Prostate gland (tissue), 2 donors: ENCODE data around the gene SHISA8.

Source experiments
- POLR2AphosphoS5 ChIP-seq: sonication (generic); formaldehyde crosslinking; IDR thresholded peaks from one replicate; pipeline ENCODE4 v1.6.1; 2017; ENCODE audit warnings: antibody characterized with exemption
- TF ChIP-seq, protein P1 (sequence below), 4 experiments: fragments of 200-600 bp in 2 of 4; fragments of 450-650 bp in 2 of 4; sonication (generic) in 2 of 4; IDR thresholded peaks; 1 replicate in 3 of 4; 2 replicates in 1 of 4; pipeline ENCODE4 v1.5.1; 2016 to 2019; ENCODE audit warnings: antibody characterized with exemption in 4 of 4, mild to moderate bottlenecking in 2 of 4, moderate library complexity in 2 of 4

DNA sequence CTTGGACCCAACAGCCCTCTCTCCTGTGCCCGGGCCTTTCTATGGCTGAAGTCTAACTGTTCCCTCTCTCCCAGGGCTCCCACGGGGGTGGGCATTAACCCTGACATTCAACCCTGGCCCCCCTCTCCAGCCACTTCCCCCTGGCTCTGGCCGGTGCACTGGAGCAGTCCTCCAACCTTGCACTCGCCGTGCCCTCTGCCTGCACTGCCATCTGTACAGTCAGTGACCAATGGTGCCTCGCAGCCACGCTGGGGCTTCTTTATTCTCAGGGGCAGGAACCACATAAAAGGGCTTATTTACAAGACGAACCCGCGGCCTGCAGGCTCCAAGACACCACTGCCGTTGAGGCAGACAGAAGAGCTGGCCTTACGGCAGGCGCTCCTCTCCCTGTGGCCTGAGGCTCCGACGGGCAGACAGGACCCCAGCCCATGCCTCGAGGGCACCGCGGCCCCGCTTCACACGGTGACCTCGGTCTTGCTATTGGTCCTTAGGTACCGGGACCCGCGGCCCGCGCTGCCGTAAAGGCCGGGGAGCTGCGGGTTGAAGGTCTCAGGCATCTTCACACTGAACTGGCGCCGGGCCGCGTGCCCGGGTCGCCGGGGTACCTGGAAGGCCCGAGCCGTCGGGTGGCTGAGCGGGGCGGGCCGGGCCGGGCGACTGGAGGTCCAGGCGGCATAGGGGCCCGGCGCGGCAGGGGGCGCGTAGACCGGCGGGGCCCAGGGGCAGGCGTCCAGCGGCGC lies 5.4 kb downstream of the SHISA8 start:
- TF ChIP-seq, protein P1, sequence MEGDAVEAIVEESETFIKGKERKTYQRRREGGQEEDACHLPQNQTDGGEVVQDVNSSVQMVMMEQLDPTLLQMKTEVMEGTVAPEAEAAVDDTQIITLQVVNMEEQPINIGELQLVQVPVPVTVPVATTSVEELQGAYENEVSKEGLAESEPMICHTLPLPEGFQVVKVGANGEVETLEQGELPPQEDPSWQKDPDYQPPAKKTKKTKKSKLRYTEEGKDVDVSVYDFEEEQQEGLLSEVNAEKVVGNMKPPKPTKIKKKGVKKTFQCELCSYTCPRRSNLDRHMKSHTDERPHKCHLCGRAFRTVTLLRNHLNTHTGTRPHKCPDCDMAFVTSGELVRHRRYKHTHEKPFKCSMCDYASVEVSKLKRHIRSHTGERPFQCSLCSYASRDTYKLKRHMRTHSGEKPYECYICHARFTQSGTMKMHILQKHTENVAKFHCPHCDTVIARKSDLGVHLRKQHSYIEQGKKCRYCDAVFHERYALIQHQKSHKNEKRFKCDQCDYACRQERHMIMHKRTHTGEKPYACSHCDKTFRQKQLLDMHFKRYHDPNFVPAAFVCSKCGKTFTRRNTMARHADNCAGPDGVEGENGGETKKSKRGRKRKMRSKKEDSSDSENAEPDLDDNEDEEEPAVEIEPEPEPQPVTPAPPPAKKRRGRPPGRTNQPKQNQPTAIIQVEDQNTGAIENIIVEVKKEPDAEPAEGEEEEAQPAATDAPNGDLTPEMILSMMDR (IDR thresholded peaks at IDR 0.05) = no peak
- no peak for TF ChIP-seq POLR2AphosphoS5
